Keratinocyte (primary cell): Measurements from ENCODE around the gene SMIM32.

ENCODE experiments used
- CTCF ChIP-seq, 3 experiments: IDR thresholded peaks in 1 of 3; conservative IDR thresholded peaks in 1 of 3; optimal IDR thresholded peaks in 1 of 3; 2 replicates in 2 of 3; 3 replicates in 1 of 3; pipeline versions ENCODE3 to v1.5.1; 2011; ENCODE audit warnings: low read length in 3 of 3, mild to moderate bottlenecking in 3 of 3, moderate library complexity in 2 of 3, control low read depth in 1 of 3, inconsistent platforms in 1 of 3; ENCODE audit not compliant: insufficient read depth in 2 of 3; ENCODE audit errors: extremely low read depth in 1 of 3
- EZH2 ChIP-seq: IDR thresholded peaks from one replicate; pipeline ENCODE4 v1.6.1; 2012; ENCODE audit warnings: inconsistent platforms, mild to moderate bottlenecking, low read length, moderate library complexity

GRCh38 chr5:136193322-136193935 is 467 bp upstream of the SMIM32 start:
- TF ChIP-seq CTCF (optimal IDR thresholded peaks at IDR 0.05 in 1 of 3, IDR thresholded peaks at IDR 0.05 in 1 of 3, conservative IDR thresholded peaks at IDR 0.05 in 1 of 3; ENCODE audit: extremely low read depth in 1 of 3, insufficient read depth in 2 of 3, low read length in 3 of 3): no peak
- TF ChIP-seq EZH2: peak; percentile 70
